NCI-H2171 treated with DMSO at 0.1 percent for 48 hours (cell line): ENCODE data around the gene KRTAP12-3.
A peak's percentile ranks its signal among the peaks of the same experiment; 100 is the strongest.
"Not testable (repeated sequence)": the region's sequence is repeated elsewhere in the genome, so short reads cannot be mapped to it uniquely, and the experiment has no call there.

Experiments
- DNase-seq: peaks from one replicate; lab custom pipeline; 2025; lab: John Stamatoyannopoulos, UW

KRTAP12-3 gene

GRCh38 chr21:44627181-44627822 is 30.4 kb upstream of the KRTAP12-3 start:
- not testable (repeated sequence) for DNase-seq

DNA sequence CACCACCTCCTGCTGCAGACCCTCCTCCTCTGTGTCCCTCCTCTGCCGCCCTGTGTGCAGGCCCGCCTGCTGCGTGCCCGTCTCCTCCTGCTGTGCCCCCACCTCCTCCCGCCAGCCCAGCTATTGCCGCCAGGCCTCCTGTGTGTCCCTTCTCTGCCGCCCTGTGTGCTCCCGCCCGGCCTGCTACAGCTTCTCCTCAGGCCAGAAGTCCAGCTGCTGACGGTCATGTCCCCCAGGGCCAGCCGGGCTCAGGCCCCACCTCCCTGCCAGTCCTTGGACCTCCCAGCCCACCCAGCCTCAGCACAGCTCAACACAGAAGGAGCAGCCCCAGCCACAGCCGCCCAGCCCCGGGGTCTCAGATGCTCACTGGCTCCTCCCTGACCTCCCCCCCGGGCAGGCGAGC is 29.9 kb upstream of the KRTAP12-3 start:
- DNase-seq, result not testable (repeated sequence)

DNA sequence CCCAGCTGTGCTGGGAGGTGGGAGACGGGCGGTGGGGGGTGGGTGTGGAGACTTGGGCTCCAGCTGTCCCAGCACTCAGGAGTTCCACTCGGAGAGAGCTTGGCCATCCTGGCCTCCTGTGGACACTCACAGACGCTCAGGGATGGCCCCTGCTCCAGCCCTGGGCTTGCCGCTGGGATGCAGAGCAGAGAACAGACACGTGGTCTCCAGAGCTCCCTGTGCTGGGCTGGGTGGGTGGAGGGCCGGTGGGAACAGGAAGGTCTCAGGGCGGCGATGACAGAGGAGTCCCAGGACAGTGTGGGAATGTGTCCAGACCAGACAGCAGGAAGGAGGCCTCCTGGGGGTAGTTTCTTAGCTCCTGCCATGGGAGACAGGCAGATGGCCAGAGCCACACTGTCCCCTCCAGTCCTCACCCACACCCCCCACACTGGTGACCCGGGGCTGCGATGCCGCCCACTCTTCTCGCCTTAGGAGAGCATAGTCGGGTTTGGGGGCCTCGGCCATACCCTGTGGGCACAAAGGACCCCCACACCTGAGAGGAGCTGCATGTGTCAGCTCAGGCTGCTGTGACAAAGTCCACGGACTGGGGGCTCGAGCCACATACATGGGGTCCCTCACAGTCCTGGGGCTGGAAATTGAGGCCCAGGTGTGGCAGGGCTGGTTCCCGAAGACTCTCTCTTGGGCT is 28.9 kb upstream of the KRTAP12-3 start:
- DNase-seq, result no peak

- no peak for DNase-seq
Observed at GRCh38 chr21:44630440-44630839, 27.3 kb upstream of the KRTAP12-3 start.

DNA sequence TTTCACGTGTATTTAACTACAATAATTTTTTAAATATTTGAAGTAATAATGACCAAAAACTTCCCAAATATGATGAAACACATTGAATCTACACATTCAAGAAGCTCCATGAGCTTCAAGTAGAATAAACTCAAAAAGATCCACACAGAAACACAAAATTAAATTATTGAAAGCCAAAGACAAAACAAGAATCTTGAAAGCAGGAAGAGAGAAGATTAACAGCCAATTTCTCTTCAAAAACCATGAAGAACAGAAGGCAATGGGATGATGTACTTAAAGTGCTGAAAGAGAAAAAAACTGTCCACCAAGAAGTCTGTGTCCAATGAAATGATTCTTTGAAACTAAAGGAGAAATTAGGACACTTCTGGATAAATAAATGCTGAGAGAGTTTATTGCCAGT is 25.7 kb upstream of the KRTAP12-3 start:
- no peak for DNase-seq

DNA sequence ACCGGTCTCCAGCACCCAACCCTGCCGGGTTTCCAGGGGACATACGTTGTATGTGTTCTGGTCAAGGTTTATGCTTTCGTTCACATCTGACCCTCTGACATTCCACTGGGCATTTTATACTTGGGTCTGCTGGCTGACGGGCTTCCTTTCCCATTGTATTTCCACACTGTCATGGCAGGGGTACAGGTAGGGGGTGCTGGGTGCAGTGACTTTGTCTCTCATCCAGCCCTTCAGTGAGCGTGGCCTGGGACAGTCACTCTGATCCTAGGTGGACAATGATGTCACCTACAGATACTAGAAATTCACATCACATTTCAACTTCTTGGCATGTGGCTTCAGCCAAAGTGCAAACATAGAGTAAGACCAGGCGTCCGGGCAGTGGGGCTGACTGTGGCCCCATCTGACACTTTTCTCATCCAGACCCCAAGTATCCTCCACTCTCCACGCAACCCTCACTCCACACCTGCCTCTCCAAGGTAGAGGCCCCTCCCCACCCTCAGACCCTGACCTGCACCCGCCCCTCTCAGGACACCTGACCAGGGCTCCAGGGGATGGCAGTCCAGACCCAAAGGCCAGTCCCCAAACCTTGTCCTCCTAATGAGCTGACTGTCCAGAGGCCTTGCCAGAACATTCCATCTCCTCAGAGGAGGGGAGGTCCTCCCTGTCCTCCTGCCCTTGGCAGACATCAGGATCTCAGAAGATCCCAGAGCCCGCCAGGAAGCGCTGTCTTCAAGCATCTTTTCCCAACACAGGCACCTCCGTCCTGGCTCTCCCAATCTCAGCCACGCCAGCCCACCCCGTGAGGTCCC is 21.3 kb upstream of the KRTAP12-3 start:
- no peak for DNase-seq

DNA sequence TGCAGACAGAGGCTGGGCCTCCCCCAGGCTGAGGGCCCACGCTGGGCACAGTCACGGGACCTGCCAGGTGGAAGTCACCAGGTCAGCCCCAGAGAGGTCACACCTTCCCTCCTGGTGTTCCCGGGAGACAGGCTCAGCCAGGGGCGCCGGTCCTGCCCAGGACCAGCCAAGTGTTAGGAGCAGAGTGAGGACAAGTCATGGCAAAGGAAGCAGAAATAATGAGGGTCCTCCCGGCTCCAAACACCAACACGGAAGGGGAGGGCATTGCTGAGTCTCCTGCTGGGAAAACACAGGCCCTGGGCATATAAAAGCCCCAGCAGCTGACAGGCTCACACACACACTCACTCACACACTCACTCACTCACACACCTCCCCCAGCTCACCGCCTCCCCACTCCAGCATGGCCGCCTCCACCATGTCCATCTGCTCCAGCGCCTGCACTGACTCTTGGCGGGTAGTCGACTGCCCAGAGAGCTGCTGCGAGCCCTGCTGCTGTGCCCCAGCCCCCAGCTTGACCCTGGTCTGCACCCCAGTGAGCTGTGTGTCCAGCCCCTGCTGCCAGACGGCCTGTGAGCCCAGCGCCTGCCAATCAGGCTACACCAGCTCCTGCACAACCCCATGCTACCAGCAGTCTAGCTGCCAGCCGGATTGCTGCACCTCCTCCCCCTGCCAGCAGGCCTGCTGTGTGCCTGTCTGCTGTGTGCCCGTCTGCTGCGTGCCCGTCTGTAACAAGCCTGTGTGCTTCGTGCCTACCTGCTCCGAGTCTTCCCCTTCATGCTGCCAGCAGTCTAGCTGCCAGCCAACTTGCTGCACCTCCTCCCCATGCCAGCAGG is 20.5 kb upstream of the KRTAP12-3 start, which contains the start of gene KRTAP10-10:
TSS of gene KRTAP10-10 (plus strand) at position 339 of the 833 bp plus-strand sequence. CDS start at position 401, 62 bp downstream.
- peak; percentile 28 for DNase-seq

DNA sequence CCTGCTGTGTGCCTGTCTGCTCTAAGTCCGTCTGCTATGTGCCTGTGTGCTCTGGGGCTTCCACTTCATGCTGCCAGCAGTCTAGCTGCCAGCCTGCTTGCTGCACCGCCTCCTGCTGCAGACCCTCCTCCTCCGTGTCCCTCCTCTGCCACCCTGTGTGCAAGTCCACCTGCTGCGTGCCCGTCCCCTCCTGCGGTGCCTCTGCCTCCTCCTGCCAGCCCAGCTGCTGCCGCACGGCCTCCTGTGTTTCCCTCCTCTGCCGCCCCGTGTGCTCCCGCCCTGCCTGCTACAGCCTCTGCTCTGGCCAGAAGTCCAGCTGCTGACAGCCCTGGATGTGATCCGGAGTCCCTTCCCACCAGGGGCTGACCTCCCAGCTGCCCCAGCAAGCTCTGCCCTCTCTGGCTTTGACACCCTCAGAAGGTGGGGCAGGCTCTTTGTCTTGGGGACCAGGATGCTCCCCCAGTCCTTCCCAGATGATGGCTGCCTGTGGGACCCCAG is 19.8 kb upstream of the KRTAP12-3 start:
- not testable (repeated sequence) for DNase-seq

DNA sequence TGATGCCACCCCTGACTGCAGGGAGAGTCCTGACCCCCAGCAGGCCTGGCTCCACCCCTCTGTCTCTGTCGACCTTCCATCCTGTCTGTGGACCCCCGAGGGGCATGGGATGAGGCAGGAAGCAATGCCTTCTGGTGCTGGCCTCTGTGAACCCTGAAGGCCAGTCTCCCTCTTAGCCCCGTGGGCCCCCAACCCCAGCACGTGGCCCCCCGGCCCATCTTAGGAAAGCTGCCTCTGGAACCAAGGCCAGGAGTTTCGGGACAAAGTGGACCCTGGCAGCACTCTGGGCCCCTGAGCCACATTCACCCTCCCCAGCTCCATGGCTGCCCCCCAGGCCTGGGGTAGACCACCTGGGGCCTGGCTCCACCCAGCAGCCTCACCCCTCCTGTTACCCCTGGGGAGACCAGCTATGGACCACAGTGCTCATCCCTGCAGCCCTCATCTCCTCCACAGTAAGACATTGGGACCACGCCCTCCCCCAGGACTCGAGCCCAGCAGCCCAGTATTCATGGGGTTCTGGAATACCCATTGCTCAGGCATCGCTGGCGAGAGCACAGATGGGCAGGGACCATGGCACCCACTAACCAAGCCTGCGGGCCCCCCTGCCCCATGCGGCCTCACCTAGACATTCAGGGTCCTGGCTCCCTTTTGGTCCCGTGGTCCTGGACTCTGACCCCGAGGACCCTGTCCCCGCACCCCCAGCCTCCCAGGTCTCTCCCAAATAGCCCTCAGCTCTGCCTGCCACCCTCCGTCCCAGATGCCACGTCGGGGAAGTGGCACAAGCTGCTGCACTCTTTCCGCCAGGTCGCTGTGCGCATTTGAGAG is 19.0 kb upstream of the KRTAP12-3 start:
- not testable (repeated sequence) for DNase-seq

- no peak for DNase-seq
Observed at GRCh38 chr21:44639331-44639655, 18.4 kb upstream of the KRTAP12-3 start.

DNA sequence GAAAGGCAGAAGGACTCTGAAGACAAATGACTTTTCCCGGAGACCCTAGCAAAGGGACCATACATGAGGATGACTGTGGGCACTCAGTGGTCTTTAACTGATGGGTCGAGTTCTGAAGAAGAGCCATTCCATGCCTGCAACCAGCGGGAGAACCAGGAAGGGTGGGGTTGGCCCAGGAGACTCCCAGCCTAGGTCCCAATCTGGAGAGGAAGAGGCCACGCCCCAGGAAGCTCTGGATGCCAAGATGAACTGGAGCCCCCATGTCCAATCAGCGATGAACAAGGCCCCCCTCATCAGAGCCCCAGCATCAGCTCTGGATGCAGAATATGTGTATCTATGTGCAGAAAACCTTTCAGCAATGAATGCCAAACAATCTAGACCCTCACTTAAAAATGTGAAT is 17.0 kb upstream of the KRTAP12-3 start:
- no peak for DNase-seq

GRCh38 chr21:44643741-44644310 is 13.9 kb upstream of the KRTAP12-3 start:
- DNase-seq, result no peak

DNA sequence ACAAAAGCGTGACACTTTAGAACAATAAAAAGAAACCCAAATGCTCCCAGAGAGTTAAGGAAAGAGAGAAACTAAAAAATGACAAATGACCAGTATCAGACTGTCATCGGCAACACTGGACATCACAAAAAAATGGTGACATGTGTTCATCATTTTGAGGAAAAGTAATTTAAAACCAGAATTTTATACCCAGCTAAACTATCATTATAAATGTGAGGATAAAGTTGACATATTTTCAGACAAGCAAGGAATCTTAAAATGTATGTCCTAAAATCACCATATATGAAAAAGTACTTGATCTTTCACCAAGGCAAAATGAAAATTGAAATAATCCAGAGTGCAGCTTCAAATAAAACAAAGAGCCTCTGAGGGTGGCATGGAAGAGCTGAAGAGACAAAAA is 12.9 kb upstream of the KRTAP12-3 start:
- no peak for DNase-seq

- DNase-seq, result peak; percentile 64
Observed at GRCh38 chr21:44646366-44647221, 11.1 kb upstream of the KRTAP12-3 start, which contains the start of gene KRTAP10-11. Gene KRTAP10-11 (plus strand): TSS chr21:44646414. CDS start chr21:44646459, 45 bp downstream.

DNA sequence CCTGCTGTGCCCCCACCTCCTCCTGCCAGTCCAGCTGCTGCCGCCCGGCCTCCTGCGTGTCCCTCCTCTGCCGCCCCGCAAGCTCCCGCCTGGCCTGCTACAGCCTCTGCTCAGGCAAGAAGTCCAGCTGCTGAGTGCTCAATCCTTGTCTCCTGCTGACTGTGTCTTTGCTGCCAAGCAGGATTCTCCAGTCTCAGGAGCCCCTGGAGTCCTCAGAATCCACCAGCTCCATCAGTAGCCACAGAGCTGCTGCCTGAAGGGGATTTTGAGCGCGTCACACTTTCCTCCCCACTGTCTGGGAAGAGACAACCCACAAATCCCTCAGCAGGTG is 10.5 kb upstream of the KRTAP12-3 start:
- no peak for DNase-seq

DNA sequence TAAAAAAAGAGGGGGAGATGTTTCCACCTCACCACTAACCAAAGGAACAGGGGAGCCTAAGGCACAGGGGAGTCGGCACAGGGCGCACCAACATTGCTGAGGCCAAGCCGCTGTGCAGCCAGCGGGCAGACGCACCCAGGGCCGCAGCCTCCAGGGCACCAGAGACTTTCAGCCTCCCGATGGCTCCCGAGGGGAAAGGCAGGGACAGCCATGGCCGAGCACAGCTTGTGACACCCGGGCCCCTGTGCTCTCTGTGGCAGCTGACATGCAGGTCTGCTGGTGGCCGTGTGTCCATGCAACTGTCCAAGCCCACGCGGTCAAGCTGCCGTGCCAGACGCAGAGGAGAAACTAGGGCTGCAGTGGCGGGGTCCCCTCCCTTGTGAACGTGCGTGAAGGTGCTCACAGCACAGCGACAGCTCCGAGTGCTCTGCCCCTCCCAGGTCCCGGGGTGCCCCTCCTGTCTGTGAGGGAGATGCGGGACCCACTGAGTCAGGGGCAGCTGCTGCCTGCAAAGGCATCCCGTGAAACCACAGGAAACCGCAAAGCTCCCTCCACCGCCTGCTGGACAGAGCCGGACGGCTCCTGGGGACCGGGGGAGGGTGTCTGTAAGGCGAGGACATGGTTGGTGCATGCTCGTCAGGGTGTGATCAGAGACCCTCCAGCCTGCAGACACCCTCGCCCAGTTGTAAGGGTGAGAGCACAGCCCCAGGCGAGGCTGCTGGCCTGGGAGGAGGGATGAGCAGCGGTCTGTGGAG is 9.0 kb upstream of the KRTAP12-3 start:
- no peak for DNase-seq

DNA sequence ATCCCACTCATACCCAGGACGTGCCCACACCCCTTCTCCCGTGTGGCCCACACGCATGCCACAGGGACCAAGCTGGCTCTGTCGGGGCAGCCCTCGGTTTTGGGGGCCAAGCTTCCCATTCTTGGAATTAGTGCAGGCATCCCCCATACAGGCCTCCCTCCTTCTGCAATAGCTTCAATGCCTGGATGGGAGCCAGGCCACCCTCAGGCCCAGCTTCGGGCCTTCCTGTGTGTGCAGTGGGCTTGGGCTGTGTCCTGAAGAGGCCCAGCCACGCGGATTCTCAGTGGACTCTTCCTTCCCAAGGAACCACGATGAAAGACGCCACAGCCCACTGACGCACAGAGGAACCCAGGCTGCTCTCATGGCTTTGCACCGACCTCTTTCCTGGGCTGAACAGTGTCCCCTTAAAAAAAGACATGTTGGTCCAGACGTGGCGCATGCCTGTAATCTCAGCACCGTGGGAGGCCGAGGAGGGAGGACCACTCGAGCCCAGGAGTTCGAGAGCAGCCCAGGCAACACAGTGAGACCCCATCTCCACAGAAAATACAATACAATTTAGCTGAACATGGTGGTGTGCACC is 8.1 kb upstream of the KRTAP12-3 start:
- no peak for DNase-seq

DNA sequence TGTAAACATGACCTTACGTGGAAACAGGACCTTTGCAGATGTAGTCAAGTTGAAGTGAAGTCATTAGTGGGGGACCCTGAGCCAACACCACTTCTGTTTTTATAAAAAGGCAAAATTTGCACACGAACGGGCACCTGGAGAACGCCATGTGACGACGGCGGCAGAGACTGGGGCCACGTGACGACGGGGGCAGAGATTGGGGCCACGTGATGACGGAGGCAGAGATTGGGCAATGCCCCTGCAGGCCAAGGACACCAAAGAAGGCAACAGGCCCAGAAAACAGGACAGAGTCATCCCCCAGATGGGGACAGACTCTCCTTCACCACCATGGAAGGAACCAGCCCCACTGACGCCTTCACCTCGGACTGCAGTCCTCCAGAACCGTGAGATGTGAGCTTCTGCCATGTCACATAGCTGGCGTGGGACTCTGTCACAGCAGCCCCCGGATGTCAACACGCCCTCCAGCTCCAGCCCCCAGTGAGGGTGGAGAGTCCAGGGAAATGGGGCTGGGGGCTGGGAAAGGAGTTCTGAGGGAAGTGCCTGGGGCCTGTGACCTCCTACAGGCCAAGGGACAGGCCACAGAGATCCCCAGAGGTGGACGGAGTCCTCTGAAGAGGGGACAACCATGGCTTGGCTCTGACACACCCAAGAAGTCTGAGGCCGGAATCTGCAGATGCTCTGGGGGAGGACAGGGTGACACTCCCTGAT is 7.3 kb upstream of the KRTAP12-3 start:
- DNase-seq, result no peak
